Stimulated activated naive CD4-positive, alpha-beta T cell treated with Interleukin-2 at 50 U/mL for 16 hours (primary cell): ENCODE results near the gene MMP14.
"Not testable (repeated sequence)": the region's sequence is repeated elsewhere in the genome, so short reads cannot be mapped to it uniquely, and the experiment has no call there.

ENCODE experiments used
- DNase-seq: peaks from one replicate; lab custom pipeline; 2025; lab: John Stamatoyannopoulos, UW

Gene MMP14

GRCh38 chr14:22814941-22815713, 21.3 kb upstream of the MMP14 start, which contains the start of gene SLC7A7:
TSS of gene SLC7A7 (minus strand) at chr14:22815435. CDS start at chr14:22813398, 2,037 bp downstream.
- DNase-seq = no peak

DNA sequence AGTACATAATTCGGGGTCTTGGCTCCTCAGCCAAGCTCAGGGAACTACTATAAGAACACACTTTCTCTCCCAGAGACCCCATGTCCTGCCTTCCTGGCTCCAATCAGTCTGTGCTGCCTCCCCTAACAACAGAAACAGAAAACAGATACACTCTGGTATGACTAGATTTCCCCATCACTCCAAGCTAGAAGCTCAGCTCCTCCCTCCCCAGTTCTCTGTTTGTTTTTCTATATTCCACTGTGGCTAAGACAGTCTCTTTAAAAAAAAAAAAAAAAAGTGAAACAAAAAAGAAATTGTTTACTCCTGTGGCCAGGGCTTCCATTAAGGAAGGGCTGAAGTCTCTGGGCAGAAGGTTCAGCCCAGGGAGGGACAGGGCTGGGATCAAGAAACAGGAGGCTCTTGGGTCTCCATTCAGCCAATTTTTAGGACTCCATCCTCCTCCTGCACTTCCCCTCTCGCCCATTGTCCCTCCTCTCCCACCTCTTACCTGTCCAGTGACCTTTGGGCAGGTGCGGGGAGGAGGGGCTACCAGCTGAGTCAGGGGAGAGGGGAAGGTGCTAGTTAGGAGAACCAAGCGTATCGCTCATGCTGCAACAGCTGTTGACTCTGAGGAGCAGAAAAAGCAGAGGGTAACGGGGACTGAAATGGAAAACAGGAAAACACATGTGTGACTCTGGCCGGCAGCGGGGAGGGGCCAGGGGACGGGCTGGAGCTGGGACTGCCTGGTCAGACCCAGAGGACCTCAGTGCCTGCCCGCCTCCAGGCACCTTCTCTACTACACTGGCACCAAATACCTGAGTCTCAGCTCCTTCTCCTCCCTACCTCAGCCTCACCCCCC, 17.0 kb upstream of the MMP14 start:
- DNase-seq = no peak

DNA sequence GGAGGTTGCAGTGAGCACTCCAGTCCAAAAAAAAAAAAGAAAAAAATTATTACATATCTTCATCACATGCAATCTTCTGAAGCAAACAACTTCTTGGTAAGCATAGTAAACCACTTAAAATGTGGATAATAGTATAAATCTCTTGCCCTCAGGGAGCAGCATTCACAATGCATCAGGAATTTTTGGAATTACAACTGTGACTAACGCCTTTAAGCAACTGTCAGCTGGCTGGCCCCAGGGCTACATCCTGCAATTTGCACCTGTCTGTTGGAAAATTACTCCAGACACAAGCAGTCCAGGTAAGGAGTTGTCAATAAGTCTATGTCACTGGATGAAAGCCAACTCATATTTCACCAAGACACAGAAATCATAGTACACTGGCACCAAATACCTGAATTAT, 15.7 kb upstream of the MMP14 start:
- DNase-seq = no peak

DNA sequence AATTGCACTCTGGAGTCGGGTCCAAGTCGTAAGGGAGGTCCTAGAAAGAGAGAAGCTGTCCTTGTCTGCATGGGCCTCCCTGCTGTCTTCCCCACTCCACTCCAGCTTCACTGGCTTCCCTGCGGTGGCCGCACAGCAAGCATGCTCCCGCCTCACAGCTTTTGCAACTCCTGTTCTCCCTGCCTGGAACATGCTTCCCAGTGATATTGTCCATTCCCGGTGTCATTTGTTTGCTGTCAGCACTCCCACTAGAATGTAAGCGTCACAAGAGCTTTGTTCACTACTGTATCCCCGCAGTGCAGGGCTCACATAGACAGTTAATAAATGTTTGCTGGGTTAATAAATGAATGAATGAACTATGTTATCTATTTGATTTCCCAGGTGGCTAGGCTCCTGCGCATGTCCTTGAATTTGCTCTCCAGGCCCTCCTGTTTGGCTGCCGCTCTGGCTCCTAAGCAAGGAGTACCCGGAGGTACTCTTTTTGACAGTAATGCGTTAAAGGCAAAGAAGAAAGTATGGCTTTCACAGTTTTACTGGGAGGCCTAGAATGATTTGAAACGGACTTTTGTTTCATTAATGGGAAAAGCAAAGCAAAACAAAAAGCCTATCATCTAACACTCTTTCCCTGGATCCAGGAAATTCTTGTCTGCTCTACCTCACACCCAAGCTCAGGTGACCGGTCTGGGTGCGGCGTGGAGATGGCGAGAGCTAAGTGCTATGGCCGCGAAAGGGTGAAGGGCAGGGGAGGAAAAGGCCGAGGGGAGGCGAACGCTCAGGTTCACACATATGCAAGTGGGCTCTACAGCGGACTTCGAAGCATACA, 15.0 kb upstream of the MMP14 start:
- no peak for DNase-seq

DNA sequence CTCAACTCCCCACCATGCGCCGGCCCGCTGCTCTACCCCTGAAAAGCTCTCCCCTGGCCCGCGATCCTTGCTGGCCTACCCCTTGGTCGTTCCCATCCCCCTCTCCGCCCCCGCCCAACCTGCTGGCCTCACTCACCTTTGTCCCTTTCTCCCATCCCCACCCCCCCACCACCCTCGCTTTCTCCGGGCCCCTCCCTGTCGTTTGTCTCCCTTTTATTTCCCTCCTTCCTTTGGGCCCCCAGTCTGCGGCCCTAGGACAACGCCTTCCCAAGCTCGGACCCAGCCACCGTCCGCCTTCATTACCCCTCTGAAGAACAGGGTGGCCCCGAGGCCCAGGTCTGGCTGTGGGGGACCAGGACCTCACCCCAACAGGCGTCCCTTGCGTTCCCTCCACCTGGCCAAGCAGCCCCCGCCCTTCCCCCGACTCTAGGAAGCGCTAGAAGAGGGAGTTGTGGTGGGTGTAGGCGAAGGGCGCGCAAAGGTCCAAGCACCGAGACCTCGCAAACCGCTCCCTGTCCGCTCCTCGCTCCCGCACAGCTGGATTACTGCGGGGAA, 14.3 kb upstream of the MMP14 start:
- DNase-seq = no peak

DNA sequence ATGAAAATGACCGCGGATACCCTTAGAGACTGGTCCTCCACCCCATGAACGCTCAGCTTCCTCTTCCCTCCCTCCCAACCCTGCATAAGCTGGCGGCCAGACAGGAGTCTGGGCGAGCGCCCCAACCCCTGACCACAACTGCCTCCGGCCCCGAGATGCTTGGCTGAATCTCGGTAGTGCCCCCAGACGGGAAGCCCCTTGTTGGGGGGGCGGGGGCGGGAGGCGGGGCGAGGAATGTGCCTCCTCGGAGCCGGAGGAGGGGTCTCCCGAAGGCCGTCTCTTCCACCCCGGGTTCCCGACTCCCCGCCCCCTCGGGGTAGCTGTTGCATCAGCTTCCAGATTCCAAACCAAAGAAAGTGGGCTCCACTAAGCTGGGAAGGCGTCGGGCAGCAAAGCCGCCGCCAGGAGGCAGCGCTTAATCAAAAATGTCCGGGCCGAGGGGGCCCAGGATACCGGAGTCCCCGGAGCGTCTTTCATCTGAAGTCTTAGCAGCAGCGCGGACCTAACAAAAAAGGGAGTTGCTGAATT, 13.8 kb upstream of the MMP14 start:
- DNase-seq = peak; percentile 49

- no peak for DNase-seq
Observed at GRCh38 chr14:22824711-22825359, 11.6 kb upstream of the MMP14 start.

- not testable (repeated sequence) for DNase-seq
Observed at GRCh38 chr14:22829076-22829660, 7.2 kb upstream of the MMP14 start.

DNA sequence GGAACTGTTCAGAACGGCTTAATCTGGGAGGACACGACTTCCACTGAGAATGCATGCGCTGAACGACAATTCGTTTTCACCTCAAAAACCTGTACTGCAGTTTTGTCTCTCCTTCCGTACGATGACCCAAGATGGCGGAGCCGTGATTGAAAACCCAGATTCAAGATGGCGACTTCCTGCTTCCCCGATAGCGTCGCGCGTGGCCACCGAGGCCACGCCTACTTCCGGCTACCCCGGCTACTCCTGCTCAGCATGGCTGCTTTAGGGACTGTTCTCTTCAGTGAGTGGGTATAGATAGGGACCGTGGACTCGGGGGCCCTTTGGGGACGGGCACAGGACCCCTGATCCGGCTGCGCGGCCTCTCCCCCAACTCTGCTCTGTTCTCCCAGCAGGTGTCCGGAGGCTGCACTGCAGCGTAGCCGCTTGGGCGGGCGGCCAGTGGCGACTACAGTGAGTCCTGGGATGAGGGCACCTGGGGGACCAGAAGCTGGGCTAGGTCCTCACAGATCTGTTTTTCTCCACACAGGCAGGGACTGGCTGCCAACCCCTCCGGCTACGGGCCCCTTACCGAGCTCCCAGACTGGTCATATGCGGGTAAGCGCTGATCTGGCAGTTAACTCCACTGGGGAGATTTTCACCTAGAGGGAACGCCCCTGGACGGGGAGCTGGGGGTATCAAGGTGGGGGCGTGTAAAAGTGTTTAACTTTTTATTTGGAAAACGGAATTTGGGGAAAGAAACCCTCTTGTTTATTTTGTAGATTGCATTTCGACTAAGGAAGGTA, 6.5 kb upstream of the MMP14 start, which contains the start of gene MRPL52:
TSS of gene MRPL52 (plus strand) at position 227 of the 782 bp plus-strand sequence. CDS start at position 253, 26 bp downstream.
- DNase-seq = peak; percentile 88

DNA sequence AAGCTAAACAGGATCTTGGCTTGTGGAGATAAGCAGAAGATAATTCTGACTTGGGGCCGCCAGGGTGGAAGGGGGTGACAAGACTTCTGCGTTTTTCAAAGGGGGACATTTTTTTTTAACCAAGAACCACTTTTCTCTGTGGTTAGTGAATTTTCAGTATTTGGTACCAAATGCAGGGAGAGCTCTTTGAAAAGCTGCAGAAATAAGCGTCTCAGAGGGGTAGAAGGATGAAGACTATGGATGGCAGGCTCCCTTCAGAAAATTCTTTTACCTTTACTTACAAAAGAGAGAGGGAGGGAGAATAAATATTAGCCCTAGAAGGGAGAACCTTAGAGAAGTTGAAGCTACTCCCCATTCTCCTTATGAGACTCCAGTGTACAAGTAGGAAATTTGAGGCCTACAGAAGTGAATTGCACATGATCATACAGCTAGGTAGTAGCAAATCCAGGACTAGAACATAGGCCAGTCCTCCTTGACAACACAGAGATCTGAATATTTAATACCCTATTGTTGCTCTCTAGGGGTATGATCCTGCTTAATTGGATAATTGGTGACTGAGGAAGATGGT, 5.9 kb upstream of the MMP14 start:
- no peak for DNase-seq

DNA sequence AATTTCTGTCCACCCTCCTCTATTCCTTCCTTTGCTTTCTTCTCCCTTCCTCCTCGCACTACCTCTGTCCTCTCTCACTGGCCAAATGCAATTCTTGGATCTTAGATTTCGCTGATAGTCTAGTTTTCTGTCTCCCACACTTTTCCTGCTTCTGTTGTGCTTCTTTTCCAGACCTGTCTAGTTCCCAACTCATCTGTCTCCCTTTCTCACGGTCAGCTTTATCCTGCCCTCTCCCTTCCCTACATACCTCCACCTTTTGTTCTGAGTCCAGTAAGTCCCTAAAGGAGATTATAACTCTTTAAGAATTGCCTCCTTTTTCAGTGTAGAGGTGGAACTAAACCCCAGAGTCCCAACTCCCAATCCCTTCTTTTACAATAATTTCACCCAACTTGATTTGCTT, 880 bp upstream of the MMP14 start:
- DNase-seq = no peak

- no peak for DNase-seq
Observed at GRCh38 chr14:22837114-22837749, 847 bp downstream of the MMP14 start.

DNA sequence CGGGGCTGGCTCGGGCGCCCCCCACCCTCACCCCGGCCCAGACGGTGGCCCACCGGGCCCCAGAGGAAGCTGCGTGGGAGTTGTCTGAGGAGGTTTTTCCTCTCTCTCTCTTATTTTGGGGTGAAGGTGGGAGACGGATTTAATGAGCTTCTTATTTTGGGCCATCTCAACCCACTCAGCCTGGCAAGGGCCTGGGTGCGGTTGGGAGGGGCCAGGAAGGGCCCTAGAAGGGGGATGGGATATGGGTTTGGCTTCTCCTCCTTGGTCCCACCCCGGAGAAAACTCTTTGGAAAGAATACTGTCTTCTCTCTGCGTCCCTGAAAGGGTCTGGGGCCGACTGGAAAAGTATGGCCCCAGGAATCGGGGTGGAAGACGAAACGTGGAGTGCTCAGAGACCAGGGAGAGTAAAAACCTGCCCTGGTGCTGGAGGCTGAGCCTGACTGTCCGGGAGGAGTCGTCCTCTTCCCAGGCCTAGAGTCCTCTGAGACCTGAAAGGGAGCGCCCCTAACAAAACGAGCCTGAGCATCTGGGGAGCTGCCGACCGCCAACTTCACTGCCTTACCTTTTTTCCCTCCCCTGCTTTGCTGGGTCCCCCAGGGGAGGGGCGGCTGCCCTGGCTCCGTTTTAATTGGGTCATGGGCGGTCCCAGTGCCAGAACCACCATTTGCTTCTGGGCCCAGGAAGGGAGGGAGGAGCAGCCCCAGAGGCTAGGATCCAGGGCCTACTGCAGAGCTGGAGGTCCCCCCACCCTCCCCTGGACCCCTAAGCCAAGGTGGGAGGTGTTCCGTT, 1.6 kb downstream of the MMP14 start:
- no peak for DNase-seq

DNA sequence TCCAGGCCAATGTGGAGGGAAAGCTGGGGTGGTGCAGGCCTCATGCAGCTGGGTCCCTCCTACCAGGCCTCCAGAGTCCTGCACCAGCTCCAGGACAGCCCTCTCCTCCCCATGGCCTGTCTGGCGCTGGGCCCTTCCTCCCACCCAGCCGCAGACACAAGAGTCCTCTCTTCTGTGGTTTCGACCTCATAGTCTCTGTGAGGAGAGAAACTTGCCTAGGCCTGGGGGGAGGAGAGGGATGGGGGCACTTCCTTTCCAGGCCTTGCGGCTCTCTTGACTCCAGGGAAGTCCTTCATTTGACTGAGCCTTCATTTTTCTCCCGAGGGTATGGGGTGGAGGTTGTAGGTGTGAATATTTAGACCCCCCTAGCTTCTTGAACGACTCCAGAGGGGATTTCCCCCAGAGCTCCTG, 2.3 kb downstream of the MMP14 start:
- no peak for DNase-seq

GRCh38 chr14:22839159-22839779, 2.9 kb downstream of the MMP14 start:
- DNase-seq = no peak

- DNase-seq = no peak
Observed at GRCh38 chr14:22841311-22841710, 4.9 kb downstream of the MMP14 start.

- DNase-seq = no peak
Observed at GRCh38 chr14:22841769-22842168, 5.4 kb downstream of the MMP14 start.
